Breast epithelium (tissue), 4 donors: ENCODE data around the gene CELA3B. TPM values are rescaled to one million over a fixed set of nuclear protein-coding genes. Genes with fewer than 3 reads are reported as not detected.
A peak's percentile ranks its signal among the peaks of the same experiment; 100 is the strongest.

Source experiments
- DNase-seq, 2 donors: peaks; one replicate each; pipeline ENCODE4 v3.0.0-alpha.2; 2019; ENCODE audit warnings: low spot score in 2 of 2
- H3K27ac ChIP-seq, 2 donors: fragments of 200-600 bp; sonication (generic) in 1 of 2; one replicate each; pipeline ENCODE4 v1.5.1; 2016 to 2019; ENCODE audit warnings: mild to moderate bottlenecking in 1 of 2
- H3K27me3 ChIP-seq, 2 donors: fragments of 200-600 bp; sonication (generic) in 1 of 2; one replicate each; pipeline versions ENCODE4 v1.5.1 to v1.6.0; 2017 to 2019; ENCODE audit warnings: control low read depth in 1 of 2, mild to moderate bottlenecking in 1 of 2
- H3K36me3 ChIP-seq: fragments of 200-600 bp; one replicate; pipeline ENCODE4 v1.5.1; 2019
- H3K4me1 ChIP-seq, 2 donors: fragments of 200-600 bp; sonication (generic); one replicate each; pipeline ENCODE4 v1.5.1; 2016 to 2019; ENCODE audit warnings: control low read depth in 1 of 2
- H3K4me3 ChIP-seq, 3 donors: fragments of 200-600 bp; sonication (generic); 1 replicate in 2 of 3; 2 replicates in 1 of 3; pipeline ENCODE4 v1.5.1; 2016 to 2019; ENCODE audit warnings: mild to moderate bottlenecking in 3 of 3, moderate library complexity in 2 of 3
- H3K9me3 ChIP-seq, 2 donors: fragments of 200-600 bp; sonication (generic) in 1 of 2; one replicate each; pipeline ENCODE4 v1.5.1; 2016 to 2019; ENCODE audit warnings: control low read depth in 1 of 2
- POLR2A ChIP-seq: fragments of 450-650 bp; IDR thresholded peaks from one replicate; pipeline ENCODE4 v1.6.1; 2016; ENCODE audit warnings: antibody characterized with exemption, mild to moderate bottlenecking, moderate library complexity
- POLR2AphosphoS5 ChIP-seq, 3 donors: sonication (generic); formaldehyde crosslinking; IDR thresholded peaks; one replicate each; pipeline ENCODE4 v1.6.1; 2017; ENCODE audit warnings: antibody characterized with exemption in 3 of 3
- intact Hi-C: fragments of 100-400 bp; cut with DNase I; formaldehyde crosslinking; loops from one replicate; pipeline ENCODE4 v1.15.1; 2023; ENCODE audit warnings: low total_unique reads
- total RNA-seq, 3 donors: library from RNA; depleted of rRNA; stranded (reverse); fragments of >200 nt; gene quantifications; one replicate each; pipeline ENCODE4 v1.1.0, GENCODE V29; 2016
- TF ChIP-seq, protein P1 (sequence below), 3 donors: fragments of 450-650 bp; IDR thresholded peaks; one replicate each; pipeline ENCODE4 v1.5.1; 2016 to 2017; ENCODE audit warnings: antibody characterized with exemption in 3 of 3, mild to moderate bottlenecking in 3 of 3, moderate library complexity in 3 of 3

Gene CELA3B
- total RNA-seq, 3 donors from 2014 or later = not detected

DNA sequence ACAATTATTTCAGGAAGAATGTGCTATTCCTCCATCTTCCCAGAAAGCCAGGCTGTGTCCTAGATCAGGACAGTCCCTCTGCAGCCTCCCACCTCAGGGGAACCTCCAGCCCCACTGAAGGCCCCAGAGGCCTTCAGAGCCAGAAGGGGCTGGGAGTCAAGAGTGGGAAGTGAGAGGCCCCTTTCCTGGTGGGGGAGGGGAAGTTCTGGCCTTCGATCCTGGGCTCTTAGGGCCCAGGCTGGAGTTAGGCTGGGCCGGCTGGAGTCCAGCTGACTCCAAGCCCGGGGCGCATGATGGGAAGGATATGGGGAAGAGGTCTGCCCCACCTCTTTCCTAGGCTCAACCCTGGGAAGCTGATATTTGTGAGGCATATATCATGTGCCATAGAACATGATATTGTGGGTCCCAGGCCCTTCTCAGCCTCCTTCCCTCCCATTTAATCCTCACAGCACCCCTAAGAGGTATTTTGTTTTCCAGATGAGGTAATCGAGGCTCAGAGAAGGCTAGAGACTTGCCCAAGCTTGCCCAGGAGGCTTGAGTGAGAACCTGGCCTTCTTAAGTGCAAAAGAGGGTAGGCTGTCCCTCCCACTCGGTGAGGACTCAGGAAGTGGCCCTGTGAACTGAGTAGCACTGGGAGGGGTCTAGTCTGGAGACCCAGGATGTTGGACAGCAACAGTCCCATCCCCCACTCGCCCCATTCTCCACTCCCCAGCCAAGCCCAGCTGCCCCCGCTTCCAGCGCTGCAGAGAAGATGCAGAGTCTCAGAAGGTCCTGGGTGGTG is 21.1 kb upstream of the CELA3B start:
- Histone ChIP-seq H3K9me3 (no peaks in the 10 kb centered on the region), H3K4me3 (no peak overlapping the region), H3K27ac (peak overlapping the region; percentile 80 to 92), H3K27me3 (no peaks in the 10 kb centered on the region), H3K36me3 (no peaks in the 10 kb centered on the region), H3K4me1 (peaks cover 4 to 15% of the 10 kb centered on the region in 2 donors)
- intact Hi-C loops = no loop called here
- no peak for DNase-seq
- TF ChIP-seq, protein P1, sequence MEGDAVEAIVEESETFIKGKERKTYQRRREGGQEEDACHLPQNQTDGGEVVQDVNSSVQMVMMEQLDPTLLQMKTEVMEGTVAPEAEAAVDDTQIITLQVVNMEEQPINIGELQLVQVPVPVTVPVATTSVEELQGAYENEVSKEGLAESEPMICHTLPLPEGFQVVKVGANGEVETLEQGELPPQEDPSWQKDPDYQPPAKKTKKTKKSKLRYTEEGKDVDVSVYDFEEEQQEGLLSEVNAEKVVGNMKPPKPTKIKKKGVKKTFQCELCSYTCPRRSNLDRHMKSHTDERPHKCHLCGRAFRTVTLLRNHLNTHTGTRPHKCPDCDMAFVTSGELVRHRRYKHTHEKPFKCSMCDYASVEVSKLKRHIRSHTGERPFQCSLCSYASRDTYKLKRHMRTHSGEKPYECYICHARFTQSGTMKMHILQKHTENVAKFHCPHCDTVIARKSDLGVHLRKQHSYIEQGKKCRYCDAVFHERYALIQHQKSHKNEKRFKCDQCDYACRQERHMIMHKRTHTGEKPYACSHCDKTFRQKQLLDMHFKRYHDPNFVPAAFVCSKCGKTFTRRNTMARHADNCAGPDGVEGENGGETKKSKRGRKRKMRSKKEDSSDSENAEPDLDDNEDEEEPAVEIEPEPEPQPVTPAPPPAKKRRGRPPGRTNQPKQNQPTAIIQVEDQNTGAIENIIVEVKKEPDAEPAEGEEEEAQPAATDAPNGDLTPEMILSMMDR (IDR thresholded peaks at IDR 0.05) = no peak
- no peak for TF ChIP-seq POLR2AphosphoS5 (IDR thresholded peaks at IDR 0.05)
- no peak for TF ChIP-seq POLR2A

DNA sequence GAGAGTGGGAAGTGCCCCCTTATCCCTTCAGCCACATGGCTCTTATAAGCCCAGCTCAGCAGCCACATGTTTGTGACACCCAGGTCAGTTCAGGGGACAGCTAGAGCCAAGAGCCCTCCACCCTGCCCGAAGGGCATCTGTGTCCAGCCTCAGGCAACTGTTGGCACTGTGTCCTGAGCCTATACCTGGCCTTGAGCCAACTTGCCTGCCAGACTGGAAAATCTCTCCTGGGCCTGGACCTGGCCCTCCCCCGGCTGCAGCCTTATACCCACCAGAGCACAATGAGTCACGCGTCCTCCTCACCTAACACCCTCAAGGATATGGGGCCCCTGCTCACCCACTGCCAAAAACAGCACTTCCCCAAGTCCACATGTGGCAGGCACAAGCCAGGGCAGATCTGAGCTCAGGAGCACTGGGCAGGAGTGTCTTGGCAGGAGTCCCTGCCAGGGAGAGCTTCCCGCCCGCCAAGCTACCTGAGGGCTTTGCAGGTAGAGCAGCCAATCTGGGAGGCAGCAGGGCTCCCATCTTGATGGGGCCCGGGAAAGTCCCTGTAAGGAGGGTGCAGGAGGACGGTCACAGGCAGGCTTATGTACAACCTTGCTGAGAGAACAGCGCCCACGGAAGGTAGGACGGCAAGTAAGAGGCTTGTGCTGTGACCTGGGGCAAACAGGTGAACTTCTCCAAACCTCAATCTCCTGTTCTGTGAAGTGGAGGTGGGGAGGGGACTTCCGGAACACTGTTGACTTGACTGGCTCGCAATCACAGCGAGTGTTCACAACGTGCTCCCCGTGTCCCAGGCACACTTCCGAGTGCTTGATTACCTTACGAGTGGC is 19.9 kb upstream of the CELA3B start:
- TF ChIP-seq, protein P1 (IDR thresholded peaks at IDR 0.05) = no peak
- TF ChIP-seq POLR2AphosphoS5 (IDR thresholded peaks at IDR 0.05) = peak; percentile 29 to 64 (median 55)
- Histone ChIP-seq H3K4me3 (peak overlapping the region in 1 of 3 donors; percentile 14), H3K27ac (peak overlapping the region; percentile 80 to 92), H3K36me3 (no peaks in the 10 kb centered on the region), H3K4me1 (peaks cover 4 to 15% of the 10 kb centered on the region in 2 donors), H3K9me3 (no peaks in the 10 kb centered on the region), H3K27me3 (no peaks in the 10 kb centered on the region)
- intact Hi-C loops = no loop called here
- peak; percentile 82 to 83 for DNase-seq

DNA sequence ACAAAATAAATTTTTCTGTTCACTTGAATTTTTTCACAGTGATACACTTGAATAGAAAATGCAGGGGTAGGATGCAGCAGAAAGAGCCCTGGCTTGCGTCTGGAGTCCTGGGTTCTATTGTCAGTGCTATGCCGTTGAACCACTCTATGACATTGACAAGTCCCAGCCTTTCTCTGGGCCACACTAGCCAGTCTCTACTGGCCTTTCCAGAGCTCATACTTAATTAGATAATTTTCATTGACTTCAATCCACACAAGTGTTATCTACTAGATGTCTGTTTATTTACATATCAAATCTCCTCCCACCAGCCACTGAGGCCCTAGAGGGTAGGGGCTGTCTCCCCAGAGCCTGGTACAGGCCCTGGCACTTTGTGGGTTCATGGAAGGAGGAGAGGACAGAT is 15.5 kb upstream of the CELA3B start:
- H3K27me3 ChIP-seq = no peaks in the 10 kb centered on the region
- H3K9me3 ChIP-seq = no peaks in the 10 kb centered on the region
- H3K4me3 ChIP-seq = no peak overlapping the region
- peak overlapping the region in 1 of 2 donors; percentile 2 for H3K27ac ChIP-seq
- H3K4me1 ChIP-seq = peaks cover 4 to 12% of the 10 kb centered on the region in 2 donors
- no peaks in the 10 kb centered on the region for H3K36me3 ChIP-seq
- DNase-seq = no peak
- intact Hi-C loops = no loop called here
- TF ChIP-seq POLR2A (no peak), POLR2AphosphoS5 (IDR thresholded peaks at IDR 0.05) (no peak)
- TF ChIP-seq, protein P1 (IDR thresholded peaks at IDR 0.05) = no peak

DNA sequence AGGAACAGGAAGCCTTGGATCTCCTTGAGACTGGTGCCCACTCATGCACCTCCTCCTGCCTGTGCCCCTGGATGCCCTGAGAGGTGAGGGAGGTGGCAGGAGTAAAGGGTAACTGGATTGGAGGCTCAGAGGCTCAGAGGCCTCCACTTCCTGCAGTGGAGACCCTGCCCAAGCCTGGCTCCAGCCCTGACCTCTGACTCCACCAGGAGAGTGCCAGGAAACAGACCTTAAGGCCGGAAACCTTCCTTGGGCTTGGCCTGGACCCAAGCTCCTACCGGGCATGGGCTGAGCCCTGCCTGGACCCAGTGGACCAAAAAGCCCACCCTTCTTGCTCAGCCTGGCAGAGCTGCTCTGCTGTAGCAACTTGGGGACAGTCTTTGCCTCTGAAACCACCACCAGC is 15.0 kb upstream of the CELA3B start:
- H3K4me3 ChIP-seq = no peak overlapping the region
- no peaks in the 10 kb centered on the region for H3K36me3 ChIP-seq
- H3K27me3 ChIP-seq = no peaks in the 10 kb centered on the region
- intact Hi-C loops = loop anchor here (2.0 kb wide), 1 partner anchor 55 kb away; no protein-coding TSS in a partner anchor
- no peak for DNase-seq
- H3K4me1 ChIP-seq = peaks cover 4 to 7% of the 10 kb centered on the region in 2 donors
- H3K9me3 ChIP-seq = no peaks in the 10 kb centered on the region
- peak overlapping the region in 1 of 2 donors; percentile 2 for H3K27ac ChIP-seq
- no peak for TF ChIP-seq POLR2AphosphoS5 (IDR thresholded peaks at IDR 0.05)
- TF ChIP-seq, protein P1 (IDR thresholded peaks at IDR 0.05) = no peak
- no peak for TF ChIP-seq POLR2A
